Peyer's patch (tissue), 4 donors: ENCODE data around the gene CYP27B1.

Experiments
- CTCF ChIP-seq, 6 experiments: fragments of 450-650 bp in 4 of 6; fragments of 200-600 bp in 2 of 6; sonication (generic) in 1 of 6; IDR thresholded peaks; one replicate each; pipeline ENCODE4 v1.5.1; 2017 to 2019; ENCODE audit warnings: antibody characterized with exemption in 6 of 6, mild to moderate bottlenecking in 3 of 6, moderate library complexity in 1 of 6
- POLR2A ChIP-seq, 2 donors: fragments of 450-650 bp; IDR thresholded peaks; one replicate each; pipeline ENCODE4 v1.5.1; 2017; ENCODE audit warnings: antibody characterized with exemption in 2 of 2, mild to moderate bottlenecking in 2 of 2, moderate library complexity in 2 of 2

DNA sequence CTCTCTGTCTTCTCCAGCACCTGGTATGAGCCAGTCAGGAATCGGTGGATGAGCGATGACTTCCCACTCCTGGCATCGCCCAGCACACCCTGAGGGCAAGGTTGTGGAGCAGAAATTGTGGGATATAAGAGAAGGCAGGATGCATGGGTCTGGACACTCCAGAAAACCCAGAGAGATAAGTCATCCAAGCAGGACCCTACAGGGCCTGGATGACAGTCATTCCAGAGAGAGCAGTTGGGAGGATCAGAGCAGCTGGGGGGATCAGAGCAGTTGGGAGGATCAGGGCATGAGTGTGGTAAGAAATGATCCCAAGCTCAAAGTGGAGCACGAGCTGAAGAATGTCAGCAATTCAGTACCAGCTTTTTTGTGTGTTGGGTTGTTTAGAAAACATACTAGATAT lies 32.3 kb downstream of the CYP27B1 start:
- TF ChIP-seq CTCF (IDR thresholded peaks at IDR 0.05) (no peak), POLR2A (IDR thresholded peaks at IDR 0.05) (no peak)
